CD8-positive, alpha-beta memory T cell (primary cell): ENCODE data around the gene RBM18. TPM values are rescaled to one million over a fixed set of nuclear protein-coding genes. Genes with fewer than 3 reads are reported as not detected.

ENCODE experiments used
- CTCF ChIA-PET: fragments of 350-600 bp; sonication (Branson Sonifier 250); formaldehyde crosslinking; loops from one replicate; lab custom pipeline; 2021; ENCODE audit warnings: antibody characterized with exemption; lab: Charles Lee
- POLR2A ChIA-PET: fragments of 350-600 bp; sonication (Branson Sonifier 250); formaldehyde crosslinking; loops from one replicate; lab custom pipeline; 2021; ENCODE audit warnings: antibody characterized with exemption; lab: Charles Lee
- DNase-seq, 5 donors: peaks; one replicate each; pipeline versions ENCODE4 v3.0.0 to v3.0.0-alpha.2; 2020 to 2022; ENCODE audit warnings: mixed read lengths in 1 of 5
- H3K27ac ChIP-seq: one replicate; pipeline ENCODE4 v1.7.0; 2013; ENCODE audit warnings: low read depth, mild to moderate bottlenecking, low read length, moderate library complexity
- H3K27me3 ChIP-seq: 2 replicates; pipeline ENCODE4 v1.7.0; 2013; ENCODE audit warnings: low read length, mild to moderate bottlenecking; ENCODE audit not compliant: insufficient read depth, poor library complexity, severe bottlenecking
- H3K36me3 ChIP-seq: 2 replicates; pipeline ENCODE4 v1.7.0; 2013; ENCODE audit warnings: mild to moderate bottlenecking, low read length, moderate library complexity; ENCODE audit not compliant: insufficient read depth
- H3K4me1 ChIP-seq: 2 replicates; pipeline ENCODE4 v1.7.0; 2013; ENCODE audit warnings: mild to moderate bottlenecking, low read length, moderate library complexity; ENCODE audit not compliant: insufficient read depth
- H3K4me3 ChIP-seq: 2 replicates; pipeline ENCODE4 v1.7.0; 2013; ENCODE audit warnings: mild to moderate bottlenecking, low read length
- H3K9me3 ChIP-seq: 2 replicates; pipeline ENCODE4 v1.7.0; 2013; ENCODE audit warnings: mild to moderate bottlenecking, low read length
- H3K27ac Mint-ChIP-seq, 8 donors: one replicate each; pipeline ENCODE4 v1.8.0; 2020 to 2021; ENCODE audit warnings: mixed read lengths in 8 of 8, mild to moderate bottlenecking in 6 of 8, inconsistent platforms in 3 of 8, moderate library complexity in 3 of 8
- H3K27me3 Mint-ChIP-seq, 2 donors: one replicate each; pipeline ENCODE4 v1.8.0; 2020 to 2021; ENCODE audit warnings: mixed read lengths in 2 of 2, mild to moderate bottlenecking in 1 of 2, moderate library complexity in 1 of 2
- H3K36me3 Mint-ChIP-seq, 3 donors: one replicate each; pipeline ENCODE4 v1.8.0; 2020 to 2021; ENCODE audit warnings: mixed read lengths in 3 of 3, inconsistent platforms in 1 of 3, mild to moderate bottlenecking in 1 of 3
- H3K4me1 Mint-ChIP-seq, 3 donors: one replicate each; pipeline ENCODE4 v1.8.0; 2020 to 2021; ENCODE audit warnings: mixed read lengths in 3 of 3, inconsistent platforms in 1 of 3, mild to moderate bottlenecking in 1 of 3
- H3K4me3 Mint-ChIP-seq, 7 donors: one replicate each; pipeline ENCODE4 v1.8.0; 2020 to 2021; ENCODE audit warnings: mixed read lengths in 7 of 7, mild to moderate bottlenecking in 6 of 7, moderate library complexity in 4 of 7, inconsistent platforms in 2 of 7
- H3K9me3 Mint-ChIP-seq, 5 donors: one replicate each; pipeline ENCODE4 v1.8.0; 2020 to 2022; ENCODE audit warnings: mixed read lengths in 5 of 5, mild to moderate bottlenecking in 3 of 5, moderate library complexity in 2 of 5, inconsistent platforms in 1 of 5
- polyA plus RNA-seq: library from polyadenylated mRNA; unstranded; fragments of 300-500 nt; fragmentation: Illumina TruSeq; gene quantifications from one replicate; pipeline ENCODE4 v1.2.3, GENCODE V29; 2021
- total RNA-seq, 2 experiments: library from RNA; stranded (reverse); gene quantifications; one replicate each; pipeline ENCODE4 v1.2.3, GENCODE V29; 2021

The RBM18 gene
- total and polyA plus RNA-seq, 3 experiments from 2014 or later: 26.2 to 37.4 (median 36.6) TPM

DNA sequence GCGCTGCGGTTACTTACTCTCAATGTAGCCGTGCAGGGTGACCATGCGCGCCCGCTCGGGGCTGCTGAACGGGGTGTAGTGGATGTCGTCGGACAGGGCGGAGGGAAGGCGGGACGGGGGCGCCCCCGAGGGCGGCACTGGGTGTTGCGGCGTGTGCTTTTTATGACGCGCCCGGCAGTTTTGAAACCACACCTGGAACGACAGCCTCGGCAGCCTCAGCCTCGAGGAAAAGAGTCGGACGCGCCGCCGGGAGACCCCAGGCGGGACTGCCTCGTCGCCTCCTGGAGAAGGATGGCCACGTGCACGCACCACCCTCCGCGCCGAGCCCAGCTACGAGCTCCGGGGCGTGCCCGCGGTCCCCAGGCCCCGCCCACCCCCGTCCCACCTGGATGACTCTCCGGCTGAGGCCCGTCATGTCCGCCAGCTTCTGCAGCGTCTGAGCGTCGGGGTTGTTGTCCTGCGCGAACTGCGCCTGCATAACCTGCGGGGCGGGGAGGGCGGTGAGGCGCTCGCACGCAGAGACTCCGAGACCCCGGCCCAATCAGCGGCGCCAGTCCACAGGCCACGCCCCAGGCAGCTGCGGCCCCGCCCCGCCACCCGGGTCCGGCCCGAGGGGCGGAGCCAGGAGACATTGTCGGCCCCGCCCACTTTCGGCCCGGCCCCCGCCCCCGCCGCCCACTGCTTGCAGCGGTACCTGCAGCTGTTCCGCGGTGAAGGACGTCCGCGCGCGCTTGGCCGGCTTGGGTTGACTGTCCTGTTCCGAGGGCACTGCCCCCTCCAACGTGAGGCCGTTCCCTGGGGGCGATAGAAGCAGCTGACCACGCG is 50.8 kb downstream of the RBM18 start:
- no peak overlapping the region for H3K27ac Mint-ChIP-seq
- H3K4me3 Mint-ChIP-seq: peak overlapping the region; percentile 49 to 89 (median 75)
- H3K9me3 ChIP-seq: no peaks in the 10 kb centered on the region
- no peaks in the 10 kb centered on the region for H3K36me3 ChIP-seq
- peak overlapping the region; percentile 15 for H3K4me3 ChIP-seq
- H3K27me3 ChIP-seq: peaks cover 30% of the 10 kb centered on the region
- CTCF ChIA-PET: no interaction called here
- H3K4me1 Mint-ChIP-seq: peaks cover 17 to 24% (median 18%) of the 10 kb centered on the region in 3 donors
- H3K4me1 ChIP-seq: peaks cover 13% of the 10 kb centered on the region
- POLR2A ChIA-PET: interaction anchor here (0.6 kb wide), 1 partner anchor 20 kb away, joined by 3 read pairs; no protein-coding TSS in a partner anchor
- peak in 3 of 5 donors; percentile 16 to 28 (median 26) for DNase-seq
- H3K27ac ChIP-seq: no peak overlapping the region
- peaks cover 57 to 82% of the 10 kb centered on the region in 2 donors for H3K27me3 Mint-ChIP-seq
- H3K36me3 Mint-ChIP-seq: no peaks in the 10 kb centered on the region
- H3K9me3 Mint-ChIP-seq: no peaks in the 10 kb centered on the region

DNA sequence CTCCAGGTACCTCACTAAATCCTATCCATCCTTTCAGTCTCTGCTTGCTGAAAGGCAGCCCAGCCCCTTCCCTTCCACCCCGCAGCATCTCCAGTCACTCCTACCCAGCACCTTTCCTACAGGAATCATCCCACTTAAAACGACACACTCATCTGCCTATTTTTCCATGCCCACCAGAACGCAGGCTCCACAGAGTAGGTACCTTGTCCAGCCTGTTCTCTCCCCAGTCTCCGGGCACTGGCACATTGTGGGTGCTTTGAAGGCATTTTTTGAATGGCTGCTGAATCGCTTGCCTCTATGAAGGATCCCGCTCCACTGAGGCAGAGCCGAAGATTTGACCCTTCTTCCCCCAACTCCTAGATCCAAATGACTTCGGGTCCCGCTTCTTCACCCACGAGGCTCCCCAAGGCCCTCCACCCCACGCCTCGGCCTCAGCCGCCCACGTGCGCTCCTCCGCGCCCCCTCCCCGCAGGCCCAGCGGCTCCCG is 51.5 kb downstream of the RBM18 start:
- ChIA-PET CTCF (no interaction called here), POLR2A (no interaction called here)
- Histone ChIP-seq H3K27ac (peak overlapping the region; percentile 35), H3K4me1 (peaks cover 7% of the 10 kb centered on the region), H3K36me3 (no peaks in the 10 kb centered on the region), H3K27me3 (peaks cover 30% of the 10 kb centered on the region), H3K9me3 (no peaks in the 10 kb centered on the region), H3K4me3 (peak overlapping the region; percentile 15)
- Mint-ChIP-seq H3K4me3 (peak overlapping the region; percentile 49 to 77 (median 63)), H3K9me3 (no peaks in the 10 kb centered on the region), H3K27ac (peak overlapping the region in 1 of 8 donors; percentile 29), H3K27me3 (peaks cover 51 to 80% of the 10 kb centered on the region in 2 donors), H3K36me3 (no peaks in the 10 kb centered on the region), H3K4me1 (peaks cover 11 to 18% (median 12%) of the 10 kb centered on the region in 3 donors)
- no peak for DNase-seq

- CTCF ChIA-PET: no interaction called here
- DNase-seq: no peak
- peaks cover 7 to 14% (median 10%) of the 10 kb centered on the region in 3 donors for H3K4me1 Mint-ChIP-seq
- Histone ChIP-seq H3K4me3 (no peak overlapping the region), H3K27ac (no peak overlapping the region), H3K4me1 (peaks cover 7% of the 10 kb centered on the region), H3K36me3 (no peaks in the 10 kb centered on the region), H3K27me3 (peaks cover 30% of the 10 kb centered on the region), H3K9me3 (no peaks in the 10 kb centered on the region)
- H3K4me3 Mint-ChIP-seq: peak overlapping the region; percentile 49 to 77 (median 63)
- H3K9me3 Mint-ChIP-seq: no peaks in the 10 kb centered on the region
- peak overlapping the region in 1 of 8 donors; percentile 29 for H3K27ac Mint-ChIP-seq
- H3K27me3 Mint-ChIP-seq: peaks cover 46 to 80% of the 10 kb centered on the region in 2 donors
- no peaks in the 10 kb centered on the region for H3K36me3 Mint-ChIP-seq
- POLR2A ChIA-PET: no interaction called here
These were observed 52.1 kb downstream of the RBM18 start for GRCh38 chr9:122212473-122213004.

DNA sequence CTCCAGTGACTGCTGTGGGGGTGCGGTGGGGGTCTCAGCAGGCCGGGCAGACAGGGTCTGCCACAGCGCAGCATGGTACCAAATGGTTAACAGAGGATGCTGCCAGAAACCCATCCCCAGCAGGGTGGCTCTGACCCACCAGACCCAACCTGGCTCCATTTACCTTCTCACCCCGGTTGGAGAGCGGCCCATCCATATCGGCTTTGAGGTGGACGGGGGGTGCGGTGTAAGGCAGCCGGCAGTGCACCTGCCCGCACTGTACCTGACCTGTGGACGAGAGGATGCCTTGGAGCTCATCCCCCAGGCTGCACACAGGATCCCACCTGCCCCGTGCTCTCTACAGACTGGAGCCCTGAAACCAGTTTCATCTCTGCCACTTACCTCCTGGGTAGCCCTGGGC is 55.2 kb downstream of the RBM18 start:
- POLR2A ChIA-PET: no interaction called here
- Histone ChIP-seq H3K36me3 (no peaks in the 10 kb centered on the region), H3K27ac (no peak overlapping the region), H3K27me3 (peaks cover 25% of the 10 kb centered on the region), H3K4me3 (no peak overlapping the region), H3K9me3 (no peaks in the 10 kb centered on the region), H3K4me1 (peaks cover 7% of the 10 kb centered on the region)
- CTCF ChIA-PET: no interaction called here
- no peaks in the 10 kb centered on the region for H3K9me3 Mint-ChIP-seq
- peaks cover 5 to 13% (median 7%) of the 10 kb centered on the region in 3 donors for H3K4me1 Mint-ChIP-seq
- H3K4me3 Mint-ChIP-seq: no peak overlapping the region
- peak in 1 of 5 donors; percentile 32 for DNase-seq
- peaks cover 36 to 59% of the 10 kb centered on the region in 2 donors for H3K27me3 Mint-ChIP-seq
- H3K36me3 Mint-ChIP-seq: no peaks in the 10 kb centered on the region
- H3K27ac Mint-ChIP-seq: peak overlapping the region in 1 of 8 donors; percentile 52

DNA sequence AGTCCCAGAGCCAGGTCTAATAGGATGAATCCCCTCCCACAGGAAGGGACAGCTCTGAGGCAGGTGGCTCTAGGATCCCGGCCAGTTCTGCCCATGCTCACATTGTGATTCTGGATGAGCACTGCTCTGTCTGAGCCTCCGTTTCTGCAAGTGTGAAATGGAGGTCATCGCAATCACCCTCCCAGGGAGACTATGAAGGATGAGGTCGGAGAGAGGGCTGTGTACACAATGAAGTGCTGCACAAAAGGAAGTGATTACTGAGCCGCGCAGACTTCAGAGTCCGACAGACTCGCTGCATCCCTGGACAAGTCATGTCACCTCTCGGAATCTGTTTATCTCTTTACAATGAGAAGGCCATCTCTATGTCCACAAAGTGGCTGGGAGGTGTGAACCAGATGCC is 57.5 kb downstream of the RBM18 start:
- no peaks in the 10 kb centered on the region for H3K36me3 ChIP-seq
- Mint-ChIP-seq H3K27ac (no peak overlapping the region), H3K4me3 (no peak overlapping the region), H3K4me1 (no peaks in the 10 kb centered on the region), H3K36me3 (no peaks in the 10 kb centered on the region), H3K27me3 (peaks cover 22 to 42% of the 10 kb centered on the region in 2 donors), H3K9me3 (no peaks in the 10 kb centered on the region)
- H3K9me3 ChIP-seq: no peaks in the 10 kb centered on the region
- H3K4me1 ChIP-seq: no peaks in the 10 kb centered on the region
- no peak overlapping the region for H3K4me3 ChIP-seq
- ChIA-PET POLR2A (no interaction called here), CTCF (no interaction called here)
- DNase-seq: no peak
- peaks cover 8% of the 10 kb centered on the region for H3K27me3 ChIP-seq
- no peak overlapping the region for H3K27ac ChIP-seq

DNA sequence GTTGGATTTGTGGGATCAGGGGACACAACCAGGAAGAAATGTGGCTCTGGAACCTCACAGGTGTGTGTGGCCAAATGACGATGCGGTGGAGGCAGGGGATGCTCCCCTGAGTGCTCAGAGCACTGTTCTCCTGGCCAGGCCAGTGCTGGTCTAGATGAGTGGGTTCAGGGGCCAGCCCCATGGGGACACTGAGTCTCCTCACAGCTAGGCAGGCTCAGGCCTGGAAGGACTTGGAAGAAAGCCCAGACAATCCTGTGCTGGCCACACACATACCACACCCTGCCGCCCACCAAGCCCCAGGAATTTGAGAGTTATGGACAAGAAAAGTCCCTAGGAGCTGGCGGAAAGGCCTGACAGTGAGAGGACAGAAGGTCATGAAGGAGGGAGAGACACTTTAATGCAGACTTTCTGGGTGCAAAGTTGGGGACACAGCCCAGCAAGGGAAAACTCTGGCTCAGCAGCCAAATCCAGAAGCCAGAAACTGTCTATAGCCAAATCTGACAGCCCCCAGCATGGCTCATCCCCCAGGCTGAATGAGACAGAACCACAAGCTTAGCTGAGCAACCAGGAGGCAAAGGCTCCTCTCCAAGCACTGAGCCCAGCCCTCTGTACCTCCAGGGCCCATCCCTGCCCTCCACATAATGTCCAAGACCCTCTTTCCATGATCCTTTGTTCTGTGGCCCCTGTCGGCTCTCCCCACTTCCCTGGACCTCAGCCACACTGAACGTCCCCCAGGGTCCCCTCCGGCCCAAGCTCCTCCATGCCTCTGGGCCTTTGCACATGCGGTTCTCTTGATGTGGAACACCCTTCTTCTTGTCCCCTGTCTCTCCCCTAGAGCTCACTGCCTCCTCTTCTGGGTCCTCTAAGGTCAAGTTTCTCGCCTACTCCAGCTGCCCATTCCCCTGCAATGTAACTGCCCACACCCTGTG is 58.3 kb downstream of the RBM18 start:
- ChIA-PET CTCF (no interaction called here), POLR2A (no interaction called here)
- no peak for DNase-seq
- no peak overlapping the region for H3K4me3 ChIP-seq
- peaks cover 2% of the 10 kb centered on the region for H3K27me3 ChIP-seq
- peaks cover 15 to 36% of the 10 kb centered on the region in 2 donors for H3K27me3 Mint-ChIP-seq
- H3K4me1 Mint-ChIP-seq: no peaks in the 10 kb centered on the region
- no peaks in the 10 kb centered on the region for H3K36me3 ChIP-seq
- no peak overlapping the region for H3K27ac Mint-ChIP-seq
- H3K27ac ChIP-seq: no peak overlapping the region
- H3K4me3 Mint-ChIP-seq: no peak overlapping the region
- no peaks in the 10 kb centered on the region for H3K9me3 ChIP-seq
- no peaks in the 10 kb centered on the region for H3K36me3 Mint-ChIP-seq
- no peaks in the 10 kb centered on the region for H3K9me3 Mint-ChIP-seq
- no peaks in the 10 kb centered on the region for H3K4me1 ChIP-seq

DNA sequence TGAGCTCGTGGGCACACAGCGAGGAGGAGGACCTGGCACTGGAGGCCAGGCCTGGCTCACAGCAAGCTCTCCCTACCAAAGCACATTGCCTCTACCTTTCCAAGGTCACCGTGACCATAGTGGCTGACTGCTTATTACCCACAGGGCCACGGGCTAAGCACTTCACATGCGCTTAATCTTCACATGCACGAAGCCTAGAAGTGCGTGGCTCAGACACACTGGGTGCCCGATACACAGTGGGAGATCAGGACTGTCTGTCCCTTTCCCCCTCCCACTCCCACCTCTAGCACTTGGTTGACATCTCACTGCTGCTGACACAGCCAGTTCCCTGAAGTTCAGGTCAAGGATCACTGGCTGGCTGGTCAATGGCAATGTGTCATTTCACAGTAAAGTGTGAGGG is 59.5 kb downstream of the RBM18 start:
- DNase-seq: peak in 1 of 5 donors; percentile 4
- Histone ChIP-seq H3K36me3 (no peaks in the 10 kb centered on the region), H3K27me3 (no peaks in the 10 kb centered on the region), H3K4me1 (no peaks in the 10 kb centered on the region), H3K27ac (no peak overlapping the region), H3K4me3 (no peak overlapping the region), H3K9me3 (no peaks in the 10 kb centered on the region)
- ChIA-PET POLR2A (no interaction called here), CTCF (no interaction called here)
- H3K27ac Mint-ChIP-seq: no peak overlapping the region
- no peaks in the 10 kb centered on the region for H3K9me3 Mint-ChIP-seq
- H3K27me3 Mint-ChIP-seq: peaks cover 13 to 25% of the 10 kb centered on the region in 2 donors
- no peaks in the 10 kb centered on the region for H3K36me3 Mint-ChIP-seq
- H3K4me1 Mint-ChIP-seq: no peaks in the 10 kb centered on the region
- no peak overlapping the region for H3K4me3 Mint-ChIP-seq
